Body of pancreas (tissue), 4 donors: ENCODE results near the gene LSG1.

Source experiments
- CTCF ChIP-seq, 7 experiments: fragments of 450-650 bp in 4 of 7; fragments of 200-600 bp in 3 of 7; sonication (generic) in 3 of 7; IDR thresholded peaks; one replicate each; pipeline ENCODE4 v1.5.1; 2016 to 2019; ENCODE audit warnings: antibody characterized with exemption in 7 of 7
- POLR2A ChIP-seq, 3 donors: fragments of 450-650 bp; IDR thresholded peaks; one replicate each; pipeline ENCODE4 v1.6.1; 2016; ENCODE audit warnings: antibody characterized with exemption in 3 of 3, mild to moderate bottlenecking in 2 of 3

- TF ChIP-seq CTCF (IDR thresholded peaks at IDR 0.05) (no peak), POLR2A (IDR thresholded peaks at IDR 0.05) (no peak)
Measured at GRCh38 chr3:194624956-194625355, 47.0 kb downstream of the LSG1 start.
